Measurements from ENCODE around the gene MAP1S. TPM values are rescaled to one million over a fixed set of nuclear protein-coding genes. Genes with fewer than 3 reads are reported as not detected.
"Not testable (repeated sequence)": the region's sequence is repeated elsewhere in the genome, so short reads cannot be mapped to it uniquely, and the experiment has no call there.

The MAP1S gene
- total RNA-seq, 1 donor from 2014 or later: 63.1 TPM

GRCh38 chr19:17772172-17772571 lies 52.9 kb downstream of the MAP1S start:
- DNase-seq (ENCODE audit: extremely low spot score, unreplicated experiment): no peak
- TF ChIP-seq, protein P1, sequence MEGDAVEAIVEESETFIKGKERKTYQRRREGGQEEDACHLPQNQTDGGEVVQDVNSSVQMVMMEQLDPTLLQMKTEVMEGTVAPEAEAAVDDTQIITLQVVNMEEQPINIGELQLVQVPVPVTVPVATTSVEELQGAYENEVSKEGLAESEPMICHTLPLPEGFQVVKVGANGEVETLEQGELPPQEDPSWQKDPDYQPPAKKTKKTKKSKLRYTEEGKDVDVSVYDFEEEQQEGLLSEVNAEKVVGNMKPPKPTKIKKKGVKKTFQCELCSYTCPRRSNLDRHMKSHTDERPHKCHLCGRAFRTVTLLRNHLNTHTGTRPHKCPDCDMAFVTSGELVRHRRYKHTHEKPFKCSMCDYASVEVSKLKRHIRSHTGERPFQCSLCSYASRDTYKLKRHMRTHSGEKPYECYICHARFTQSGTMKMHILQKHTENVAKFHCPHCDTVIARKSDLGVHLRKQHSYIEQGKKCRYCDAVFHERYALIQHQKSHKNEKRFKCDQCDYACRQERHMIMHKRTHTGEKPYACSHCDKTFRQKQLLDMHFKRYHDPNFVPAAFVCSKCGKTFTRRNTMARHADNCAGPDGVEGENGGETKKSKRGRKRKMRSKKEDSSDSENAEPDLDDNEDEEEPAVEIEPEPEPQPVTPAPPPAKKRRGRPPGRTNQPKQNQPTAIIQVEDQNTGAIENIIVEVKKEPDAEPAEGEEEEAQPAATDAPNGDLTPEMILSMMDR (IDR thresholded peaks at IDR 0.05): no peak
- no peak overlapping the region for H3K4me3 Mint-ChIP-seq (ENCODE audit: unreplicated experiment)
- no peak overlapping the region for H3K27ac Mint-ChIP-seq (ENCODE audit: unreplicated experiment)
- no peaks in the 10 kb centered on the region for H3K27me3 Mint-ChIP-seq (ENCODE audit: unreplicated experiment)
- H3K4me1 Mint-ChIP-seq (ENCODE audit: unreplicated experiment): no peaks in the 10 kb centered on the region
- H3K36me3 Mint-ChIP-seq (ENCODE audit: unreplicated experiment): no peaks in the 10 kb centered on the region
- H3K9me3 Mint-ChIP-seq (ENCODE audit: unreplicated experiment): no peaks in the 10 kb centered on the region

GRCh38 chr19:17775245-17775927 lies 56.1 kb downstream of the MAP1S start:
- no peaks in the 10 kb centered on the region for H3K36me3 Mint-ChIP-seq (ENCODE audit: unreplicated experiment)
- H3K4me1 Mint-ChIP-seq (ENCODE audit: unreplicated experiment): peaks cover 13% of the 10 kb centered on the region
- TF ChIP-seq, protein P1 (IDR thresholded peaks at IDR 0.05): peak; percentile 66
- no peak for DNase-seq (ENCODE audit: extremely low spot score, unreplicated experiment)
- H3K27ac Mint-ChIP-seq (ENCODE audit: unreplicated experiment): no peak overlapping the region
- H3K4me3 Mint-ChIP-seq (ENCODE audit: unreplicated experiment): no peak overlapping the region
- H3K27me3 Mint-ChIP-seq (ENCODE audit: unreplicated experiment): peaks cover 8% of the 10 kb centered on the region
- H3K9me3 Mint-ChIP-seq (ENCODE audit: unreplicated experiment): no peaks in the 10 kb centered on the region

GRCh38 chr19:17775991-17776803 lies 56.9 kb downstream of the MAP1S start:
- TF ChIP-seq, protein P1 (IDR thresholded peaks at IDR 0.05): no peak
- Mint-ChIP-seq H3K4me3 (ENCODE audit: unreplicated experiment) (no peak overlapping the region), H3K27ac (ENCODE audit: unreplicated experiment) (no peak overlapping the region), H3K27me3 (ENCODE audit: unreplicated experiment) (peaks cover 8% of the 10 kb centered on the region), H3K36me3 (ENCODE audit: unreplicated experiment) (no peaks in the 10 kb centered on the region), H3K4me1 (ENCODE audit: unreplicated experiment) (peaks cover 13% of the 10 kb centered on the region), H3K9me3 (ENCODE audit: unreplicated experiment) (no peaks in the 10 kb centered on the region)
- DNase-seq (ENCODE audit: extremely low spot score, unreplicated experiment): no peak

- H3K27me3 Mint-ChIP-seq (ENCODE audit: unreplicated experiment); H3K4me3 Mint-ChIP-seq (ENCODE audit: unreplicated experiment): not testable (repeated sequence)
Measured at GRCh38 chr19:17777840-17778239, 58.6 kb downstream of the MAP1S start.

GRCh38 chr19:17778251-17778967 lies 59.1 kb downstream of the MAP1S start:
- H3K27ac Mint-ChIP-seq (ENCODE audit: unreplicated experiment): no peak overlapping the region
- H3K9me3 Mint-ChIP-seq (ENCODE audit: unreplicated experiment): no peaks in the 10 kb centered on the region
- H3K27me3 Mint-ChIP-seq (ENCODE audit: unreplicated experiment): peaks cover 8% of the 10 kb centered on the region
- H3K4me1 Mint-ChIP-seq (ENCODE audit: unreplicated experiment): peaks cover 13% of the 10 kb centered on the region
- DNase-seq (ENCODE audit: extremely low spot score, unreplicated experiment): no peak
- no peak overlapping the region for H3K4me3 Mint-ChIP-seq (ENCODE audit: unreplicated experiment)
- H3K36me3 Mint-ChIP-seq (ENCODE audit: unreplicated experiment): no peaks in the 10 kb centered on the region
- TF ChIP-seq, protein P1 (IDR thresholded peaks at IDR 0.05): no peak

More at GRCh38 chr19:17777840-17778239, 58.6 kb downstream of the MAP1S start:
- not testable (repeated sequence) for H3K27ac Mint-ChIP-seq (ENCODE audit: unreplicated experiment); H3K9me3 Mint-ChIP-seq (ENCODE audit: unreplicated experiment); H3K36me3 Mint-ChIP-seq (ENCODE audit: unreplicated experiment); DNase-seq (ENCODE audit: extremely low spot score, unreplicated experiment)
- peaks cover 13% of the 10 kb centered on the region for H3K4me1 Mint-ChIP-seq (ENCODE audit: unreplicated experiment)
